HPDE6-E6E7 (cell line): ENCODE data around the gene STS.
"Not testable (repeated sequence)": the region's sequence is repeated elsewhere in the genome, so short reads cannot be mapped to it uniquely, and the experiment has no call there.

Experiments
- DNase-seq: peaks from one replicate; pipeline ENCODE4 v3.0.0; 2011; ENCODE audit warnings: missing footprints; ENCODE audit errors: extremely low spot score

STS gene

DNA sequence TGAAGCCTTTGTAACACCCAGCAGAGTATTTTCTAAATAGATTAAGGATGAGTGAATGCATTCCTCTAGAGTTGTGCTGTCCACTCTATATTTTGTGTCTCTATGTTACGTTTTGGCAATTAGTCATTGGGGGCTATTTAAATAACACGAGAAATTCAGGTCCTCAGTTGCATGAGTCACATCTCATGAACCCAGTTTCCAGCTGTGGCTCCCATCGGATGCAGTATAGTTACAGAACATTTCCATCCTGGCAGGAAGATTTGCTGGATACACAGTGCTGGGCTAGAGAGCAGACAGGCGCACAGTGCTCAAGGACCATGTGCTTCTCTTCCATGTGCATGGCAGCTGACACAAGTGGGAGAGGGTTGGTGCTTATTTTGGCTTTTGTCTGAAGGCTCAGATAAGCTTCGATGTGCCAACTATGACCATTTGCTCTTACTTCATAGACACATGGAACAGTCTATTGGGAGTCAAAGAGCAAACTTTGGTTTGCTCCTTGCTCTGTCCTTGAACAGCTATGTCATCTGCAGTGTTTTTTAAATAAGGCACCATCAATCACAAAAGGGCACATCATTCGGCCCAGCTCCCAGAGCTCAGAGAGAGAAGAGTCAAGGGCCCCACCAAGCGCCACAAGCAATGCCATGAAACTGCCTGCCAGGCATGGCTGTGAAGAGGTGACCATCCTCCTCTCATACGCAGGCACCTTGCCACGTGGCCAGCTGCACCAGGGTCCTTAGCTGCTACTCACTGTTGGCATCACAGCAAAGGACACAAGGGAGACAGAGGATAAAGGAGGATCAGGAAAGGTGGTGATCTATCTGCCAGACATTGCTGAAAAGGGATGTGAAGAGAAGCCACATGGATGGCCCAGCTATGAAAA lies 8.1 kb upstream of the STS start:
- DNase-seq: no peak

DNA sequence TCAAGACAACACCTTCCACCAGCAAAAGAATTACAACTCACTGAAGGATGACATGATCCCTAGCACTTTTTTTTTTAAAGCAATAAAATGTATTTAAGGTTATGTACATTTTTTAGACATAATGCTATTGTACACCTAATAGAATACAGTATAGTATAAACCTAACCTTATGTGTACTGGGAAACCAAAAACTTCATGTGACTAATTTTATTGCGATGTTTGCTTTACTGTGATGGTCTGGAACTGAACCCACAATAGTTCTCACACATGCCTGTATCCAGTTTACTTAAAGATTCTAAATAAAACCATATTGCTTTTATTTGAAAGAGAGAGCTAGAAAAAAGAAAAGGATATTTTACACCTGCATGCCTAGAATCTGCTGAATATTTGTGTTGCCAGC lies 4.4 kb upstream of the STS start:
- no peak for DNase-seq

- DNase-seq: no peak
Measured at GRCh38 chrX:7143941-7144525, 3.5 kb upstream of the STS start.

- DNase-seq: no peak
Measured at GRCh38 chrX:7145454-7145853, 2.1 kb upstream of the STS start.

DNA sequence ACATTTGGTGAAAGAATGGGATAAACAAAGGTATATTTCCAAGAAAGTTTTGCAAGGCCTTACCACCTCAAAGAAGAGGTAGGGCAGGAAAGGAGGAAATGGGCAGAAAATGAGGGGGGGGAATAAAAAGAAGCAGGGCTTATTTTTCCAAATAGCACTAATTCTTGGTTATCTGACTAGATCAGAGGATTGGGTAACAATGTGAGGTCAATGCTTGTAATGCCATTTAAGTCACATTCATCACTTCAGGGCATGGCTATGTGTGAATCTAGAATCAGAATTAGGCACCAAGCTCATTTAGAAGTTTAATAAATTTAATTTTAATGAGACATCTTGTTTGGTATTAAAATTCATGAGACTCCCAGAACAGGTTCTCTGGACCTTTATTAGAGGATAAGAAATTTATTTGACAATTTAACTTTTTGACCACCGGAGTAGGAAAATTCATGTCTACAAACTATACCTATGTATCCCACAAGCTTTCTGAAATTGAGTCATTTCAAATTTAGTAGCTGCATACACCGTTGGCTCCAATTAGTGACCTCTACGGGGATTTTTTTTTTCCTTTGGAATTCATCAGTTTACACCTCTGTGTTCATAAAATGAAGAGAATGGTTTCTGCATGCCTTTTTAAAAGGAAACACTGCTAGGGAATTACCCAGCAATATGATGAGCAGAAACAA lies 1.4 kb upstream of the STS start:
- DNase-seq: no peak

GRCh38 chrX:7146703-7147412 lies 654 bp upstream of the STS start:
- DNase-seq: no peak

GRCh38 chrX:7147978-7148854 lies 704 bp downstream of the STS start, which contains the start of gene PUDP:
Gene PUDP (minus strand): TSS chrX:7148153. CDS start chrX:7148113, 40 bp downstream.
- DNase-seq: peak; percentile 94

DNA sequence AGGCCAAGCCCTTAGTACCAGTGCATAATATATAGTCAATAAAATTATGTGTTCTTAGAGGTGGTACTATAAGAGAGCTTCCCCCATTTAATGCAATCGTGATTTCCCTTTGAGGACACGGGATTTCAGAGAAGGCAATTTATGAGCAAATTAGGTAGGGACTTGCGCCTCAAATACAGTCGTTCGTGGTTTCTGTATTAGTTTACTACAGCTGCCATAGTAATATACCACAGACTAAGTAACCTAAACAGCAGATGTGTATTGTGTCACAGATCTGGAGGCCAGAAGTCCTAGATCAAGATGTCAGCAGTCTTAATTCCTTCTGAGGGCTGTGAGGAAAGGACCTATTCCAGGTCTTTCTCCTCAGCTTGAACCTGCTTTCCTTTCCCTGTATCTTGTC lies 1.9 kb downstream of the STS start:
- DNase-seq: no peak

- DNase-seq: no peak
Measured at GRCh38 chrX:7153231-7153630, 5.7 kb downstream of the STS start.

GRCh38 chrX:7154041-7154597 lies 6.6 kb downstream of the STS start:
- no peak for DNase-seq

- DNase-seq: no peak
Measured at GRCh38 chrX:7155163-7155562, 7.7 kb downstream of the STS start.

GRCh38 chrX:7156879-7157278 lies 9.4 kb downstream of the STS start:
- DNase-seq: no peak

DNA sequence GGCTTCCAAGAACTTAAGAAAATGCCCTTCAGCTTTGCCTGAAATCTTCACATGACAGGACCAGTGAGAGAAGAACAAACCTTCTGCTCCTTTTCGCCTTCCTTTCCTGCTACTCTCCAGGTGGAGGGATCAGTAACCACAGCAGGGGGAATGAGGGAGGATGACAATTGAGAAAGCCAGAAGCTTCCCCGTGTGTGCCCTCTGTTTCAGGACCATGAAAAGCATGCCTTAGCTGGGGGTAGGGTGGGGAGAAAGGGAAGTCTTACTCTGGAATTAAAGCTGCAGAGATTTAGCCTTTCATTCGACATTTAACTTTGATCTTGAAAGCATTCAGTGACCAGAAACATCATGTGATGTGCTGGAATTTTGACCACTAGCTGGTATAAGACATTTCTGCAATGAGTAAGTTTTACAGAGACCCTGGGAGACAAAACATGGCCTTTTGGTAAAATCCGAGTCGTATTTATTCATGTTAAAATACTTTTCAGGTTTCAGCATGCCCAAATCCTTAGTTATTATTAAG lies 11.0 kb downstream of the STS start:
- DNase-seq: no peak

DNA sequence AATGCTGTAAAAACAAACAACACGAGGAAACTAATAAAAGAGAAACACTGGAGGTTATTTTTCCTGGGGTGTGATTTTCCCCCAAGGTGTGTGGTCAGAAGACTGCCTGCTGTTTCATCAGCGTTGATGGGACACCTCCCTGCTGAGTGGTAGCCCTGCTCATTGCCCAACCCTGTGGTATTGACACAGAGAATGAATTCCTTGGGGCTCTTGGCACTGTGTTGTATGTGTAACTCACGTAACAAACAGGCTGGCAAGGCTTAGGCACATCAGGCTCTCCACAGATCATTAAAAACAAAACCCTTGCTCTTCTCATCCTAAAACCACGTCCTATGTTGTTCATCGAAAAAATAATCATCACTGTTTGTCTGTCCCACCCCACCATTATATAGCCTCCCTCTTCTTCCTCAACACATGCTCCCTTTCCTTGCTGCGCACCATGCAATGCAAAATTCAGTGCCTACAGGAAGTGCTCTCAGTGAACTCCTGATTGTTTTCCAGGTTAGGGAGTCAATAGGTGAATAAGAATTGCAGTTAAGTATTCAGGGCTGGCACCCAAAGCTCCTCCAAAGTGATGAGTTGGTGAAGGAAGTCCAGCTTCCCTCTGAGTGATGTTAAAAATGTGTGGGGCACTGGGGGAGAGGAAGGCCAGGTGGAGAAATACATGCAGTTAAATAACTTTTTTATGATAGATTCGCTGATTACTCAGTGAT lies 11.8 kb downstream of the STS start:
- peak; percentile 50 for DNase-seq

- no peak for DNase-seq
Measured at GRCh38 chrX:7163146-7163677, 15.7 kb downstream of the STS start.

GRCh38 chrX:7164174-7164573 lies 16.7 kb downstream of the STS start:
- DNase-seq: no peak

DNA sequence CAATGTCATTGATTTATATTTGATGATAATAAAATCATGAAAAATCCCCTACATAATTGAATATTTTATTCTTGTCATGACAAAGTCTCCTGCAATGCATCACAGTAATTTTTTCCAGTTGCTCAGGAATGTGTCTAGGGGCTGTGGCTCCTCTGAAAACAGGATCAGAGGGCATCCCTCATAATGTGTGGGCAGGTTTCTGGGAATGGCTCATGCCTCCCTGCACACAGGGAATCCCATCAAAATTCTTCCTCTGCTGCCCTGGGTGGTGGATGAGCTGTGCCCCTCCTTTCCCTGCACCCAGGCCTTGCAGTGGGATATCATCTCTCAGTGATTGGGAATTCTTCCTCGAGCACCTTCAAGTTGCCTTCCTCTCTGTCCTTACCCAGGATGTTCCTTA lies 20.9 kb downstream of the STS start:
- DNase-seq: no peak

DNA sequence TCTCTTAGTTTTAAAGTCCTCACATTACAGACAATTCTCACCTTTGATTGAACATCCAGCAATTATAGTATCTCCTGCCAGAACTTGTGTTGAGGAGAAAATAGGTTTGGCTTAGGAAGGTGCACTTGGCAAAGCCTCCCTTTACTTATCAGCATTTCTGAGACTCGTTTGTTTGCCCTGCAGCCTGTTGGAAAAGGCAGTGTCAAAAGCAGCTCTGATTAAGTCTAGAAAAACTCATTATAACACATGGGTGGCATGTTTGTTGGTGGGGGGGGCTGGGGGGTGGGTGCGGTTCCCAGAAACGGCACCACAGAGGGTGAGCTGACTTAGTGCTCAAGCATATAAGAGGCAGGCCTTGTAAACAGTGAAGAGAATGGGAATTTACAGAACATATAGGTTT lies 22.1 kb downstream of the STS start:
- no peak for DNase-seq

DNA sequence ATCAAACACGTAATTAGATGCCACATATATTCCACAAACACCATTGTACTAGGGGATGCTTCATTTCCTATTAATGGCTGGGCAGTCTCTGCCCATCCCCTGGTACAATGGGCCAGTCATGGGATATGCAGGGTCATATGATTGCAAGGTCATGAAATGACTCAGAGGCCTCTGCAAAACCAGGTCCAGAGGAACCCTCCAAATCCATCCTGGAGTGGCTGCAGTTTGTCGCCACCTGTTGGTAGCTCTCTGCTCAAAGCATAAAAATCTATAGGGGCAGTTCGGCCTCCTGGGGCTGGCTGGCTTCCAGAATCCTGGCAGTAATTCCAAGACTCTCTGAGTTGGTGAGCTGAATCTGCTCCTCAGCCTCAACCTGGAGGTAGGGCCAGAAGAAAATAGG lies 23.4 kb downstream of the STS start:
- DNase-seq: no peak

DNA sequence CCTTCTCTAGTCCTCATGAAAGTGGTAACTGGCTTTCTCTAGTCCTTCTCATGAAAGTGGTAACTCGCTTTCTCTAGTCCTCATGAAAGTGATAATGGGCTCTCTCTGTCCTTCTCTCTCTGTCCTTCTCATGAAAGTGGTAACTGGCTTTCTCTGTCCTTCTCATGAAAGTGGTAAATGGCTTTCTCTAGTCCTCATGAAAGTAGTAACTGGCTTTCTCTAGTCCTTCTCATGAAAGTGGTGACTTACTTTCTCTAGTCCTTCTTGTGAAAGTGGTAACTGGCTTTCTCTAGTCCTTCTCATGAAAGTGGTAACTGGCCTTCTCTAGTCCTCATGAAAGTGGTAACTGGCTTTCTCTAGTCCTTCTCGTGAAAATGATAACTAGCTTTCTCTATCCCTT lies 31.3 kb downstream of the STS start:
- not testable (repeated sequence) for DNase-seq
